HG02852 (cell line): Measurements from ENCODE around the gene MED8.

Source experiments
- ATAC-seq: cut with Tn5 transposase; IDR thresholded peaks from one replicate; pipeline ENCODE4 v1.9.1; 2021; ENCODE audit warnings: mild to moderate bottlenecking, moderate library complexity; ENCODE audit not compliant: unreplicated experiment

MED8 gene

GRCh38 chr1:43389326-43390313 is at the start of gene MED8, which contains the start of gene SZT2:
TSS of gene MED8 (minus strand) at chr1:43389800. CDS start at chr1:43389764, 36 bp downstream.
TSS of gene SZT2 (plus strand) at chr1:43389899. CDS start at chr1:43389969, 70 bp downstream.
- ATAC-seq, result peak; percentile 87

GRCh38 chr1:43438953-43439581 is 49.5 kb upstream of the MED8 start:
- no peak for ATAC-seq

GRCh38 chr1:43438576-43438952 is 49.0 kb upstream of the MED8 start:
- no peak for ATAC-seq

- ATAC-seq, result no peak
These were observed 48.4 kb upstream of the MED8 start for GRCh38 chr1:43438006-43438405.

GRCh38 chr1:43437031-43437973 is 47.7 kb upstream of the MED8 start:
- no peak for ATAC-seq

GRCh38 chr1:43436371-43436770 is 46.8 kb upstream of the MED8 start:
- no peak for ATAC-seq

GRCh38 chr1:43435146-43436145 is 45.8 kb upstream of the MED8 start:
- ATAC-seq, result no peak

- ATAC-seq, result no peak
These were observed 44.7 kb upstream of the MED8 start for GRCh38 chr1:43434256-43434655.

GRCh38 chr1:43432907-43433306 is 43.3 kb upstream of the MED8 start:
- ATAC-seq, result no peak

- no peak for ATAC-seq
These were observed 42.7 kb upstream of the MED8 start for GRCh38 chr1:43432171-43432860.

- no peak for ATAC-seq
These were observed 42.1 kb upstream of the MED8 start for GRCh38 chr1:43431676-43432075.

- ATAC-seq, result no peak
These were observed 41.2 kb upstream of the MED8 start for GRCh38 chr1:43430831-43431230.

- ATAC-seq, result no peak
These were observed 38.3 kb upstream of the MED8 start for GRCh38 chr1:43427941-43428340.

- ATAC-seq, result no peak
These were observed 37.9 kb upstream of the MED8 start for GRCh38 chr1:43427524-43427923.

GRCh38 chr1:43426221-43426620 is 36.6 kb upstream of the MED8 start:
- no peak for ATAC-seq

- ATAC-seq, result no peak
These were observed 35.4 kb upstream of the MED8 start for GRCh38 chr1:43425045-43425444.

- no peak for ATAC-seq
These were observed 34.3 kb upstream of the MED8 start for GRCh38 chr1:43423672-43424550.

GRCh38 chr1:43422995-43423671 is 33.5 kb upstream of the MED8 start:
- no peak for ATAC-seq
